ENCODE data around the gene NUDCD3.

Gene NUDCD3

DNA sequence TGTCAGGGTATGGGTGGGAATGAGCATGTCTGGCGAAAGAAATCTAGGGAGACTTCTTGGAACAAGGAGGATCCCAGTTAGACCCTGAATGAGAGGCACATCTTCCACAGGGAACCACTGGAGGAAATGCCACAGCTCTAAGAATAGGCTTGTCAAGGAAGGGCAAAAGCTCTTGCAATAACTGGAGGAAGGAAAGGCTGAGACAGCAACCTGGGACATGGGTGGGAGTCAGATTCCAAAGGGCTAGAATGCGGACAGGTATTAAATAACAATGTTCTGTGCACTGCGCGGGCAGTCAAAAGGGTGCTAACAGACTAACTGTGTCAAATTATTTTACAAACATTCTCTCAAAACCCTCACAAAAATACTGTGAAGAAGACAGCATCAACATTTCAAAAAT, 4.5 kb downstream of the NUDCD3 start:
- no peak for DNase-seq (ENCODE audit: extremely low spot score)
- POLR2A ChIA-PET = no interaction called here
- CTCF ChIA-PET = no interaction called here
- no peak for TF ChIP-seq ARNT (IDR thresholded peaks at IDR 0.05)
- TF ChIP-seq NFRKB (IDR thresholded peaks at IDR 0.05) = no peak
- TF ChIP-seq, protein P1, sequence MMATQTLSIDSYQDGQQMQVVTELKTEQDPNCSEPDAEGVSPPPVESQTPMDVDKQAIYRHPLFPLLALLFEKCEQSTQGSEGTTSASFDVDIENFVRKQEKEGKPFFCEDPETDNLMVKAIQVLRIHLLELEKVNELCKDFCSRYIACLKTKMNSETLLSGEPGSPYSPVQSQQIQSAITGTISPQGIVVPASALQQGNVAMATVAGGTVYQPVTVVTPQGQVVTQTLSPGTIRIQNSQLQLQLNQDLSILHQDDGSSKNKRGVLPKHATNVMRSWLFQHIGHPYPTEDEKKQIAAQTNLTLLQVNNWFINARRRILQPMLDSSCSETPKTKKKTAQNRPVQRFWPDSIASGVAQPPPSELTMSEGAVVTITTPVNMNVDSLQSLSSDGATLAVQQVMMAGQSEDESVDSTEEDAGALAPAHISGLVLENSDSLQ (IDR thresholded peaks at IDR 0.05) = no peak
- no peak for TF ChIP-seq TARDBP (IDR thresholded peaks at IDR 0.05)
- TF ChIP-seq CTBP1 (IDR thresholded peaks at IDR 0.05; ENCODE audit: borderline replicate concordance) = no peak
- no peak for TF ChIP-seq SP1 (IDR thresholded peaks at IDR 0.05)
- TF ChIP-seq HDGF (IDR thresholded peaks at IDR 0.05; ENCODE audit: borderline replicate concordance) = no peak
- TF ChIP-seq ELF4 (IDR thresholded peaks at IDR 0.05) = no peak
- TF ChIP-seq LEF1 (IDR thresholded peaks at IDR 0.05; ENCODE audit: borderline replicate concordance) = no peak
- no peak for TF ChIP-seq FOXK2 (IDR thresholded peaks at IDR 0.05)

DNA sequence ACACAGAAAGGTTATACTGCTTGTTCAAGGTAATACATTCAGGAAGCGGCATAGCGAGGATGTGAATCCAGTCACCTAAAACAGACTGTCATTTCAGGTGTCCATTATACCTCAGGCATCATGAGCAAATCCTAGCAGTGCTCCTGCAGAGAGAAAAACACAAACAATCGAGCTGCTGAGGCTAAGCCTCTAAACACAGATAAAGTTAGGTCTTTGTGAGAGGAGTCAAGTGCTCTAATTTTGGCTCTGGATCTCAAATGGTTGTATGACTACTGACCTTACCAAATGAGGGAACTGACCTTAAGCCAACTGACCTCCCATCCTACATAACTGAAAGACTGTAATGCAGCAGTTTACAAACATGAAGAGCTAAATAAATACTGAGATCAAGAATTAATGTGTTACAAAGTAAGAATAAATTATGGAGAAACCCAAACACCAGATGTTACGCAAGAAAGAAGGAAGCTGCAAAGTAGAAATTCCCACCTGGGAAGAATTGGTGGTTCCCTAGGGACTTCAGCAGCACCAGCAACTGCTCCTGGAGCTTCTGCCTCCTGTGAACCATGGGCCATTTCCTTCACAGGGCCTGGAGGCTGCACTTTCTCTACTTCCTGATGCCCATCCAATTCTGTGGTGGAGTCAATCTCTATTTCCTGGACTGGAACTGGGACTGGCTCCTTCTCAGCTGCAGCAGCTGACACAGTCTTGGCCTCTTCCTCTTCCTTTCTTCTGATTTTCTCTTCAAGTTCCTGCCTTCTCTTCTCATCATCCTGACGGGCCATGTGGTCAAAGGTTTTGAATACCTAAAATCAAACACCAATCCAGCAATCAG, 5.8 kb downstream of the NUDCD3 start:
- POLR2A ChIA-PET = no interaction called here
- DNase-seq (ENCODE audit: extremely low spot score) = no peak
- TF ChIP-seq LEF1 (IDR thresholded peaks at IDR 0.05; ENCODE audit: borderline replicate concordance) (no peak), FOXK2 (IDR thresholded peaks at IDR 0.05) (no peak), TARDBP (IDR thresholded peaks at IDR 0.05) (no peak), ARNT (IDR thresholded peaks at IDR 0.05) (no peak), FOXM1 (IDR thresholded peaks at IDR 0.05; ENCODE audit: borderline replicate concordance) (no peak), L3MBTL2 (conservative IDR thresholded peaks at IDR 0.05) (no peak), BHLHE40 (IDR thresholded peaks at IDR 0.05; ENCODE audit: borderline replicate concordance) (no peak), ELF4 (IDR thresholded peaks at IDR 0.05) (no peak), CTBP1 (IDR thresholded peaks at IDR 0.05; ENCODE audit: borderline replicate concordance) (no peak), SP1 (IDR thresholded peaks at IDR 0.05) (no peak), FOXA1 (IDR thresholded peaks at IDR 0.05) (no peak), NFRKB (IDR thresholded peaks at IDR 0.05) (no peak), ZNF384 (IDR thresholded peaks at IDR 0.05) (no peak), HDGF (IDR thresholded peaks at IDR 0.05; ENCODE audit: borderline replicate concordance) (no peak), SUZ12 (IDR thresholded peaks at IDR 0.05) (no peak)
- TF ChIP-seq, protein P1 (IDR thresholded peaks at IDR 0.05) = no peak
- CTCF ChIA-PET = interaction anchor here (1.0 kb wide), 1 partner anchor 80 kb away, joined by 3 read pairs; no protein-coding TSS in a partner anchor

DNA sequence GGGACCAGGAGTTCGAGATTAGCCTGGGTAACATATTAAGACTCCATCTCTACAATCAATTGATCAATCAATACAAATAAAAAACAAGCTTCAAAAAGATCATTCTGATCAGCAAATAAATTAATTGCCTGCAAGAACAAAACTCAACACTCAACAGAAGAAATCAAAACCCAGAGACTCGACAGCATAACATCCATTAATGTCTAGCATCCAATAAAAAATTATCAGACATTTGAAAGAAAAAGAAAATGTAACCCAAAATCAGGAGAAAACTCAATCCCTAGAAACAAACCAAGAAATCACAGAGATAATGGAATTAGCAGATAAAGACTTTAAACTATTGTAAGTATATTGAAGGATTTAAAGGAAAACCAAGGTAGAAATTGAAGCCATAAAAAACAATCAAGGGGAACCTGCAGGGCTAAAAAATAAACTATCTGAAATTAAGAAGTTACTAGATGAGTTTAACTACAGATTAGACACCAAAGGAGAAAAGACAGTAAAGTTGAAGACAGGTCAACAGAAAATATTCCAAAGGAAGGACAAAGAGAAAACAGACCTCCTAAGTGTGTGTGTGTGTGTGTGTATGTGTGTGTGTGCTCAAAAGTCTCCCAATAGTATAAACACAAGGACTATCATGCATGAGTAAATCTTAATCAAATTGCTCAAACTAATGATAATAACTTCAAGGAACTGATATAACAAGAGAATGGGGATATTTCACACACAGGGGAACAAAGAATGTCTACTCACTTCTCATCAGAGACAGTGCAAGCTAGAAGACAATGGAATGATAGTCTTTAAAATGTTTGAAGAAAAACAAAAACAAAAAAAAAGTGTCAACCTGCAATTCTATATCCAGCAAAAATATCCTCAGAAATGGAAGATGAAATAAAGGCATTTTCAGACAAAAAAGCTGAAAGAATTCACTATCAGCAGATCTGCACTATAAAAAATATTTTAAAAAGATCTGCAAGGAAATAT, 7.7 kb downstream of the NUDCD3 start:
- ChIA-PET POLR2A (no interaction called here), CTCF (no interaction called here)
- no peak for DNase-seq (ENCODE audit: extremely low spot score)
- no peak for TF ChIP-seq NFRKB (IDR thresholded peaks at IDR 0.05)
- TF ChIP-seq FOXM1 (IDR thresholded peaks at IDR 0.05; ENCODE audit: borderline replicate concordance) = no peak
- no peak for TF ChIP-seq SUZ12 (IDR thresholded peaks at IDR 0.05)
- no peak for TF ChIP-seq LEF1 (IDR thresholded peaks at IDR 0.05; ENCODE audit: borderline replicate concordance)
- TF ChIP-seq L3MBTL2 (conservative IDR thresholded peaks at IDR 0.05) = no peak
- no peak for TF ChIP-seq ZNF384 (IDR thresholded peaks at IDR 0.05)
- TF ChIP-seq, protein P1 (IDR thresholded peaks at IDR 0.05) = no peak
- no peak for TF ChIP-seq ARNT (IDR thresholded peaks at IDR 0.05)
- TF ChIP-seq HDGF (IDR thresholded peaks at IDR 0.05; ENCODE audit: borderline replicate concordance) = no peak
- no peak for TF ChIP-seq TARDBP (IDR thresholded peaks at IDR 0.05)

DNA sequence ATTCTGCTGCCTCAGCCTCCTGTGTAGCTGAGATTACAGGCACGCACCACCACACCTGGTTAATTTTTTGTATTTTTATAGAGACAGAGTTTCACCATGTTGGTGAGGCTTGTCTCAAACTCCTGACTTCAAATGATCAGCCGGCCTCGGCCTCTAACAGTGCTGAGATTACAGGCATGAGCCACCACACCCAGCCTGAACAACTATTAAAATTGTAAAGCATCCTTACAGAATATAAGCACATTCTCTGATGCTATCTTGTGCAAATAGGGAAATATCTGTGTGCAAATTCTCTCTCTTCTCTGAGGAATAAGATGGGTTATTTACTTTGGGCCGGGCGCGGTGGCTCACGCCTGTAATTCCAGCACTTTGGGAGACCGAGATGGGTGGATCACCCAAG, 12.5 kb downstream of the NUDCD3 start:
- ChIA-PET CTCF (interaction anchor here (0.6 kb wide), 1 partner anchor 12 kb away, joined by 3 read pairs; the partner anchor contains the start of gene NUDCD3), POLR2A (no interaction called here)
- DNase-seq (ENCODE audit: extremely low spot score) = no peak
- TF ChIP-seq NFRKB (IDR thresholded peaks at IDR 0.05) = no peak
- TF ChIP-seq L3MBTL2 (conservative IDR thresholded peaks at IDR 0.05) = no peak

DNA sequence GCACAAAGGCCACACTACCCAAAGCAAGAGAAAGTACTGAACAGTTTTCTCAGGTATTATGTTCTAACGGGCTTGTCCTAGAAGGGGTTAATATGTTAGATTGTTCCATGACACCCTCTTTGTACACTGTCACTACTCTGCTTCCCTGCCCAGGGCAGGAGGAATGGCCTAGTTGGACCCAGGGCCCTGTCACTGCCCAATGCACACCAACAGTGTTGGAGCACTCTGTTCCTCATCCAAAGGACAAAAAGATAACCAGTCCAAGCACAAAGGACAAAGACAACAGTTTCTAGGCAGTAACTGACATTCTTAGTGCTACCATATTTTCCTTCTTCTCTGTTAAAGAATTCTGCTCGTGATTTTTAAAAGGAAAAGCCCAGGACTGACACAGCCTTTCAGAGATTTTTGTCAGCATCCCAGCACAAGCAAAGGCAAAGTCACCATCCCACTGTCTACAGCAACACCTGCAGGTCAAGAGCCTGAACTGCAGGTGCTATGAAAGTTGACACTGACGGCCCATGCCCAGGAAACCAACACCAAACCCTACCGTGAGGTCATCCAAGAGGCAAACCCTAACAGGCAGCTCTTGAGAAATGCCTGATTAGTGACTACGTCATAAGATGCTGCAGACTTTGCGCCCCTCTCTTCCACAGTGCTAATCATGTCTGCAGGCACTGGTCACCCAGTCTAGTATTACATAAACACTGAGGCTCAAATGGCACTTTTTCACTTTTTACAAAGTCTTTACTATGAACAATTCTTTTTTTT, 13.2 kb downstream of the NUDCD3 start:
- DNase-seq (ENCODE audit: extremely low spot score) = peak; percentile 83
- ChIA-PET CTCF (interaction anchor here (0.6 kb wide), 2 partner anchors 13 to 471 kb away, joined by 3 read pairs; partner anchors contain the start of gene NUDCD3), POLR2A (no interaction called here)
- TF ChIP-seq, protein P1 (IDR thresholded peaks at IDR 0.05) = peak; percentile 16; the same call in 1 of the 2 replicates
- TF ChIP-seq FOXM1 (IDR thresholded peaks at IDR 0.05; ENCODE audit: borderline replicate concordance) = no peak

All from HEK293T (cell line).